Middle frontal gyrus (tissue), 1 donor: ENCODE data around the gene CCDC134.

Source experiments
- DNase-seq: peaks from one replicate; pipeline ENCODE4 v3.0.0-alpha.2; 2015; ENCODE audit warnings: low spot score; ENCODE audit errors: extremely low spot score

The CCDC134 gene

DNA sequence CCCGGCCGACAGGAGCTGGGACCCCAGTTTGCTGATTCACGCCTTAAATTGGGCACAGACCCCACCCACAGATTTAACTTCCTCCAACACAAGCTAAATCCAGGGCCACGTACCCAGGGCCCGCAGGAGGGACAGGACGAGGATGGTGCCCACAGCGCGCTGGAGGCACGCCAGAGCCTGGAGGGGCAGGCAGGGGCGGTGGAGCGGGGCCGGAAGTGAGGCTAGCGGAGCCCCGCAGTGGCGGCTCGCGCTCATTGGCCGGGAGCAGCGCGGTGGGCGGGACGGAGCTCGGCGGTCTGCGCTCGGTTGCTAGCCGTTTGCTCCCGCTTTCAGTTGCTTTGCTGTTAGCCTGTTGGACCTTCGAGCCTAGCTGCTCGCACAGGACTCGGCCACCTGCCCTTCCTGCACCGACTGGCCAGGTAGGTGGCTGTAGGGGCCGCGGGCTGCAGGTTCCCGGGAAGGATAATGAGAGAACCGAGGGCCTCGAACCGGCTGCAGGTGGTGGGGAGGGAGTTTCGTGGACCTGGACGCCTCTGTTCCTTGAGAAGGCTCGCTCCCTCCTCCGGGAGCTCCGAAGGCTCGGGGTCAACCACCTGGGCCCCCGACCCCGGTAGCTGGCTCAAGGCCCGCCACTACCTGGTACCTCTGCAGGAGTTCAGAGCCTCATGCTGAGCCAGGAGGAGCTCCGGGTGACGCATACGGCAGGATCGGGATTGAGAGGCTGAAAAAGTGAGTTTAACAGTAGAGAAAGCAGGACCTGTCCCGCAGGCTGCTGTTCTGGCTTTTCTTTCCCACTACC, at the start of gene CCDC134:
Gene CCDC134, plus strand, starts transcription at position 332 of the 799 bp plus-strand sequence. CDS start 8,212 bp downstream, outside the sequence.
- DNase-seq, result peak; percentile 85

- no peak for DNase-seq
Measured at GRCh38 chr22:41752011-41752970, 48.2 kb upstream of the CCDC134 start.

DNA sequence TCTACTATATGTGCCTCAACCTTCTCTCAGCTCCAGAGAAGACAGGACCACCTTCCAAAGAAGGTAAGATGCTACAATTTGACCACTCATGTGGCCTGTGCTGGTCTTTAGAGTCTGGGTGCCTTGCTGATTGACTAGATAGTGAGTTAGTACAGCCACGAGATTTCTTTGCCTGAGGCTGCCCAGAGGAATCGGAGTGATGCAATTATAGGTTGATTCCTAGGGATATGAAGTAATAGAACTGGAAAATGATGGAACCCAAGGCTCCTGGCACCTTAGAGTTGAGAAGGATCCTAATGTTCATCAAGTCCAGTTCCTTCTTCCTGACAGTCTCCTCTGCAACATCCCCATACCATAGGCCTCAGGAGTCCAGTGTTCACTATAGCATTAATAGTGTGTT, 46.5 kb upstream of the CCDC134 start:
- no peak for DNase-seq

DNA sequence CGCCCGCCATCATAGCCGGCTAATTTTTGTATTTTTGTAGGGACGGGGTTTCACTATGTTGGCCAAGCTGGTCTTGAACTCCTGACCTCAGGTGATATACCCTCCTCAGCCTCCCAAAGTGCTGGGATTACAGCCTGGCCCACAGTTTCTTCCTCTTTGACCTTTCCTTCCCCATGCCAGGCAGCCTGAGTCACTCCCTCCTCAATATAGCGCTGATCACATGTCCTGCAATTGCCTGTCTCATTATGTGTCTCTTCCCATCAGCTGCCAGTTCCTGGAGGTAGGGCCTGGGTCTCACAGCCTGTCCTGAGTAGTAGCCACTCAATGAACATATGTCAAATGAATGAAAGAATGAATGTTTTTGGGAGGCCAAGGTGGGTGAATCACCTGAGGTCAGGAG, 43.0 kb upstream of the CCDC134 start:
- DNase-seq, result no peak

- no peak for DNase-seq
Measured at GRCh38 chr22:41758231-41758630, 42.2 kb upstream of the CCDC134 start.

DNA sequence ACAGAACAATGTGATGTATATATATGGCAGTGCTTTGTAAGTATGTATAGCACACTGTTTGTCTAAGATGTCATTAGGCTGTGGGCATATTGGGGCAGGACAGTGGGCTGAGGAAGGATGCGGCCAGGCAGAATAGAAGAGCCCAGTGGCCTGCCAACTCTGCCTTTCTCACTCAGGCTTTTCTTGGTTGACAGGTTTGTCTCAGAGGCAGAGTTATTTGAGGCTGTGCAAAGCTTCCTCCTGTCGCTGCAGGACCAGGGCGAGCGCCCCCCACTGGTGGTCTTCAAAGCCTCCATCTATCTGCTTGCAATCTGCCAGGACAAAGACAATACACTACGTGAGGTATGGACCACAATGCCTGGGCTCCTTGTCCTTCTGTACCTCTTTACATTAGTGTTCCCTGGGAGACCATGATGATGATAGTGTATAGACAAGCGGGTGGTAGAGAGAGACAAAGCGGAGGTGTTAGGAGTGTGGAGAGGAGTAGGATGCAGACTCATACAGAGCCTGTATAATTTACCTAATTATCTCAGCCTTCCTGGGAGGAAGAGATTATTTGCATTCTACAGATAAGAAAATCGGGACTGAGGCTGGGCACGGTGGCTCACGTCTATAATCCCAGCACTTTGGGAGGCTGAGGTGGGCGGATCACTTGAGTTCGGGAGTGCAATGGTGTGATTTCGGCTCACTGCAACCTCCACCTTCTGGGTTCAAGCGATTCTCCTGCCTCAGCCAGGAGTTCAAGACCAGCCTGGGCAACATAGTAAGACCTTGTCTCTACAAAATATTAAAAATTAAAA, 37.3 kb upstream of the CCDC134 start:
- DNase-seq, result no peak

DNA sequence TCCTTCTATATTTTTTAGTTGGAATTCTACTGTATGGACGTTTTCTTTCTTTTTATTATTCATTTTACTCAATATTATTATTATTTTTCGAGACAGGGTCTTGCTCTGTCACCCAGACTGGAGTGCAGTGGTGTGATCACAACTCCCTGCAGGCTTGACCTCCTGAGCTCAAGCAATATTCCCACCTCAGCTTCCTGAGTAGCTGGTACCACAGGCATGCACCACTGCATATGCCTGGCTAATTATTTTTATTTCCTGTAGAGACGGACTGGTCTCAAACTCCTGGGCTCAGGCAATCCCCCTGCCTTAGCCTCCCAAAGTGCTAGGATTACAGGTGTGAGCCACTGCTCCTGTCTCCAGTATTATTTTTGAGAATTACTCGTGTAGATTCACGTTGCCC, 34.0 kb upstream of the CCDC134 start:
- no peak for DNase-seq

DNA sequence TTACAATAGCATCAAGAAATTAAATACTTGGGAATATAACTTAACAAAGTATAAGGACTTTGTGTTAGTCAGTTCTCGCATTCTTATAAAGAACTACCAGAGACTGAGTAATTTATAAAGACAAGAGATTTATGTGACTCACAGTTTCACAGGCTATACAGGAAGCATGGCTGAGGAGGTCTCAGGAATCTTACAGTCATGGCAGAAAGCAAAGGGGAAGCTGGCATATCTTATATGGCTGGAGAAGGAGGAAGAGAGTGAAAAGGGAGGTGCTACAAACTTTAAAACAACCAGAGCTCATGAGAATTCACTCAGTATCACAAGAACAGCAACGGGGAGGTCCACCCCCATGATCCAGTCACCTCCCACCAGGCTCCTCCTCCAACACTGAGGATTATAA, 32.0 kb upstream of the CCDC134 start:
- DNase-seq, result no peak

- DNase-seq, result no peak
Measured at GRCh38 chr22:41770715-41771468, 29.6 kb upstream of the CCDC134 start.

DNA sequence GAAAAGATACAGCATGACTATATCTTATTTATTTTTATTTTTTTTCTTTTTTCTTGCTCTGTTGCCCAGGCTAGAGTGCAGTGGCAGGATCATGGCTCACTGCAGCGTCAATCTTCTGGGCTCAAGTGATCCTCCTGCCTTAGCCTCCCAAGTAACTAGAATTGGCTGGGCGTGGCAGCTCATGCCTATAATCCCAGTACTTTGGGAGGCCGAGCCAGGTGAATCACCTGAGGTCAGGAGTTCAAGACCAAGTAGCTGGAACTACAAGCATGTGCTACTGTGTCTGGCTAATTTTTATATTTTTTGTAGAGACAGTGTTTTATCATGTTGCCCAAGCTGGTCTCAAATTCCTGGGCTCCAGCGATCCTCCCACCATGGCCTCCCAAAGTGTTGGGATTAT, 28.3 kb upstream of the CCDC134 start:
- no peak for DNase-seq

GRCh38 chr22:41772645-41773044, 27.8 kb upstream of the CCDC134 start:
- DNase-seq, result no peak

DNA sequence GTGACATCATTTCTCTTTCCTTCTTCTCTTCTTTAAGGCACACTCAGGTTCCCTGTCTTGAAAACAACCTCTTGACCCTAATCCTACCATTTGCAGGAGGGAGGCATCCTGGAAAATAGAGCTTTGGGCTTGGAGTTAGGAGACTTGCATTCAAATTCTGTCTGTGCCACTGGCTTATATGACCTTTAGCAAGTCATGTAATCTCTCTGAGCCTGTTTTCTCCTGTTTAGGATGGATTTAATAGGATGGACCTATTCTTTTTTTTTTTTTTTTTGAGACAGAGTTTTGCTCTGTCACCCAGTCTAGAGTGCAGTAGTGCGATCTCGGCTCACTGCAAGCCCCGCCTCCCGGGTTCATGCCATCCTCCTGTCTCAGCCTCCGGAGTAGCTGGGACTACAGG, 25.1 kb upstream of the CCDC134 start:
- DNase-seq, result no peak

- DNase-seq, result no peak
Measured at GRCh38 chr22:41775976-41776375, 24.5 kb upstream of the CCDC134 start.

- DNase-seq, result no peak
Measured at GRCh38 chr22:41776381-41776780, 24.1 kb upstream of the CCDC134 start.

- DNase-seq, result no peak
Measured at GRCh38 chr22:41777749-41778425, 22.6 kb upstream of the CCDC134 start.

GRCh38 chr22:41779929-41780505, 20.5 kb upstream of the CCDC134 start:
- no peak for DNase-seq

- DNase-seq, result no peak
Measured at GRCh38 chr22:41780746-41781505, 19.6 kb upstream of the CCDC134 start.

DNA sequence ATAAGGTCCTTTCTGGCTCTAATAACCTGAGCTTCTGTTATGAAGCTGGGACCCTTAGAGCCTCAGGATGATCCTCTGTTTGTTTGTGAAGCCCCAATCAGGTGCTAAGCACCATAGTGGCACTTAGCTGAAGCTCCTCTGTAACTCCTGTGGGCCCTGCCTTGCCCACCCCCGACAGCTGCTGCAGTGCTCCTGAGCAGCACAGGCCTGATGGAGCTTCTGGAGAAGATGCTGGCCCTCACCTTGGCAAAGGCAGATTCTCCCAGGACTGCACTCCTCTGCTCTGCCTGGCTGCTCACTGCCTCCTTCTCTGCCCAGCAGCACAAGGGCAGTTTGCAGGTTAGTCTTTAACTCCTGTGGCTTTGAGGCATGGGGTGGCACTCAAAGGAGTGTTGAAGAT, 19.0 kb upstream of the CCDC134 start:
- no peak for DNase-seq

GRCh38 chr22:41782316-41782715, 18.2 kb upstream of the CCDC134 start:
- DNase-seq, result no peak
